WTC11 (cell line): ENCODE results near the gene PABPN1.
A peak's percentile ranks its signal among the peaks of the same experiment; 100 is the strongest.

Source experiments
- CREB1 ChIP-seq: sonication (generic); formaldehyde crosslinking; IDR thresholded peaks from 2 replicates; pipeline ENCODE4 v1.8.0; 2023; ENCODE audit warnings: mild to moderate bottlenecking, missing genetic modification reagents
- CTCF ChIP-seq: fragments of 200-600 bp; IDR thresholded peaks from 2 replicates; pipeline ENCODE4 v1.8.0; 2022; ENCODE audit warnings: antibody characterized with exemption
- E2F4 ChIP-seq: sonication (generic); formaldehyde crosslinking; IDR thresholded peaks from 2 replicates; pipeline ENCODE4 v1.8.1; 2022; ENCODE audit warnings: low read depth, mild to moderate bottlenecking, moderate library complexity, missing genetic modification reagents, borderline replicate concordance
- FOXP4 ChIP-seq: sonication (generic); formaldehyde crosslinking; IDR thresholded peaks from 2 replicates; pipeline ENCODE4 v1.8.0; 2022; ENCODE audit warnings: mild to moderate bottlenecking, missing genetic modification reagents
- GABPB1 ChIP-seq: sonication (generic); formaldehyde crosslinking; IDR thresholded peaks from 2 replicates; pipeline ENCODE4 v1.8.1; 2023; ENCODE audit warnings: mild to moderate bottlenecking, missing genetic modification reagents
- TEAD4 ChIP-seq: sonication (generic); formaldehyde crosslinking; IDR thresholded peaks from 2 replicates; pipeline ENCODE4 v1.8.0; 2022; ENCODE audit warnings: mild to moderate bottlenecking, missing genetic modification reagents
- ZNF121 ChIP-seq: sonication (generic); formaldehyde crosslinking; IDR thresholded peaks from 2 replicates; pipeline ENCODE4 v1.8.0; 2023; ENCODE audit warnings: missing genetic modification reagents
- TF ChIP-seq, protein P1 (sequence below): sonication (generic); formaldehyde crosslinking; IDR thresholded peaks from 2 replicates; pipeline ENCODE4 v1.8.0; 2022; ENCODE audit warnings: mild to moderate bottlenecking, missing genetic modification reagents
- TF ChIP-seq, protein P2 (sequence below): fragments of 250-450 bp; sonication (Bioruptor Pico); conservative IDR thresholded peaks from 2 replicates; pipeline ENCODE4 v1.9.0; 2021; ENCODE audit warnings: mild to moderate bottlenecking
- TF ChIP-seq, protein P3 (sequence below): sonication (generic); formaldehyde crosslinking; IDR thresholded peaks from 2 replicates; pipeline ENCODE4 v1.8.1; 2022; ENCODE audit warnings: mild to moderate bottlenecking, moderate library complexity, missing genetic modification reagents

GRCh38 chr14:23366426-23366921 is 45.2 kb downstream of the PABPN1 start:
- TF ChIP-seq, protein P1, sequence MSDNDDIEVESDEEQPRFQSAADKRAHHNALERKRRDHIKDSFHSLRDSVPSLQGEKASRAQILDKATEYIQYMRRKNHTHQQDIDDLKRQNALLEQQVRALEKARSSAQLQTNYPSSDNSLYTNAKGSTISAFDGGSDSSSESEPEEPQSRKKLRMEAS (CRISPR knock-in tag): no peak
- TF ChIP-seq CREB1 (CRISPR knock-in tag): no peak
- TF ChIP-seq, protein P2, sequence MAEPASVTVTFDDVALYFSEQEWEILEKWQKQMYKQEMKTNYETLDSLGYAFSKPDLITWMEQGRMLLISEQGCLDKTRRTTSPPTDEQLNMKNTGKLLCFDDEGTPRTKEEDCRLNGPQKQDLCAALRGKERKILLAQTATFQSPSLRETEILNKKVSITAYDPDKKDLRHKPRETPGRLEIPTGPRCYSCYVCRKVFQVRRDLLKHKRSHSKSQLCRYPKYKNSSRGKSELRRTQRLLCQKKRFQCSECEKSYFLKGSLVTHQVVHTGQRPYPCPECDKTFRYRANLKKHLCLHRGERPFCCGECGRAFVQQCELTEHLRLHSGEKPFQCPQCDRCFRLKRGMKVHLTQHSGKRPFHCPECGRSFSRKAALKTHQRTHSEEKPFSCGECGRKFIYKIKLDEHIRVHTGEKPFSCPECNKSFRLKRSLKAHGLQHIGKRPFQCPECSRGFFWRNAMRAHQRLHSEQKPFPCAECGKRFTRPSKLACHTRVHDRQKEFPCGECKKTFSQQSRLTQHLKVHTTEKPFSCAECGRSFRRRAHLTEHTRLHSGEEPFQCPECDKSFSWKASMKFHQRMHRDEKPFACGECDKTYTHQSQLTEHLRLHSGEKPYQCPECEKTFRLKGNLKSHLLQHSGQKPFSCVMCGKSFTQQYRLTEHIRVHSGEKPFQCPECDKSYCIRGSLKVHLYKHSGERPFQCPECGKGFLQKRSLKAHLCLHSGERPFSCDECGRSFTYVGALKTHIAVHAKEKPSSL: no peak
- no peak for TF ChIP-seq CTCF
- TF ChIP-seq GABPB1 (CRISPR knock-in tag): no peak
- no peak for TF ChIP-seq FOXP4 (CRISPR knock-in tag)
- TF ChIP-seq, protein P3, sequence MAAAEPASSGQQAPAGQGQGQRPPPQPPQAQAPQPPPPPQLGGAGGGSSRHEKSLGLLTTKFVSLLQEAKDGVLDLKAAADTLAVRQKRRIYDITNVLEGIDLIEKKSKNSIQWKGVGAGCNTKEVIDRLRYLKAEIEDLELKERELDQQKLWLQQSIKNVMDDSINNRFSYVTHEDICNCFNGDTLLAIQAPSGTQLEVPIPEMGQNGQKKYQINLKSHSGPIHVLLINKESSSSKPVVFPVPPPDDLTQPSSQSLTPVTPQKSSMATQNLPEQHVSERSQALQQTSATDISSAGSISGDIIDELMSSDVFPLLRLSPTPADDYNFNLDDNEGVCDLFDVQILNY: peak; percentile 51; the same call in 1 of the 2 replicates
- no peak for TF ChIP-seq TEAD4 (CRISPR knock-in tag)
- no peak for TF ChIP-seq ZNF121 (CRISPR knock-in tag)
- no peak for TF ChIP-seq E2F4 (CRISPR knock-in tag)
